ENCODE measurements around the gene ITGA2. TPM values are rescaled to one million over a fixed set of nuclear protein-coding genes. Genes with fewer than 3 reads are reported as not detected.

The ITGA2 gene
- total and polyA plus RNA-seq, 2 of the 8 experiments (the other 6 are each of a cell fraction or from before 2014, with no cell fraction given) = 1.4 to 7.7 TPM

- H3K4me3 ChIP-seq (ENCODE audit: extremely low read depth in 1 of 4, insufficient read depth in 2 of 4, low read depth in 3 of 4, low read length in 4 of 4) = no peak overlapping the region
- ChIA-PET CTCF (ENCODE audit: partially characterized antibody) (interaction anchor here (1.2 to 2.5 kb wide), 2 partner anchors 27 to 92 kb away, joined by 3 to 17 read pairs; no protein-coding TSS in a partner anchor), POLR2A (ENCODE audit: partially characterized antibody) (no interaction called here)
- H2BK20ac ChIP-seq (ENCODE audit: low read length) = no peak overlapping the region
- H3K79me1 ChIP-seq (ENCODE audit: low read depth, low read length) = no peaks in the 10 kb centered on the region
- H3K27ac ChIP-seq (ENCODE audit: low read depth, low read length) = no peak overlapping the region
- no peak overlapping the region for H2BK12ac ChIP-seq (ENCODE audit: low read depth, low read length)
- no peak overlapping the region for H3K4me2 ChIP-seq (ENCODE audit: insufficient read depth in 1 of 2, low read depth in 2 of 2, low read length in 2 of 2)
- H3K9me3 ChIP-seq (ENCODE audit: insufficient read depth in 2 of 2, low read depth in 1 of 2, low read length in 1 of 2) = no peaks in the 10 kb centered on the region
- H3K4me1 ChIP-seq (replicated peaks in 1 of 4; ENCODE audit: control insufficient read depth in 3 of 4, insufficient read depth in 4 of 4, low read length in 3 of 4) = no peaks in the 10 kb centered on the region
- 86% methylated on average over 3 of the region's 3 CpGs; no CpG with 5 or more reads in 1 of the 2 experiments for WGBS, 2 experiments (ENCODE audit: extremely low coverage in 1 of 2, insufficient coverage in 1 of 2, insufficient read length in 1 of 2, insufficient replicate concordance in 2 of 2, low coverage in 1 of 2, low lambda C conversion rate in 2 of 2, missing lambda C conversion rate in 1 of 2)
- H3K27me3 ChIP-seq (replicated peaks in 1 of 4; ENCODE audit: control insufficient read depth in 3 of 4, extremely low read depth in 1 of 4, insufficient read depth in 3 of 4, low read length in 3 of 4) = no peaks in the 10 kb centered on the region
- H3K36me3 ChIP-seq (ENCODE audit: control insufficient read depth in 2 of 4, insufficient read depth in 4 of 4, low read length in 3 of 4) = no peaks in the 10 kb centered on the region
- no peak overlapping the region for H4K91ac ChIP-seq (replicated peaks; ENCODE audit: insufficient read length, low read length)
- no peak overlapping the region for H2AFZ ChIP-seq (ENCODE audit: low read length)
- no peak overlapping the region for H3K23ac ChIP-seq (ENCODE audit: insufficient read length)
- H3K79me2 ChIP-seq (ENCODE audit: control insufficient read depth in 1 of 2, insufficient read depth in 2 of 2, low read length in 2 of 2) = no peaks in the 10 kb centered on the region
- H3K14ac ChIP-seq (ENCODE audit: insufficient read length) = no peak overlapping the region
- no peak overlapping the region for H3K9ac ChIP-seq (replicated peaks in 1 of 4; ENCODE audit: extremely low read depth in 1 of 4, low read depth in 3 of 4, low read length in 3 of 4)
- H4K5ac ChIP-seq (ENCODE audit: insufficient read length, low read depth, low read length) = no peak overlapping the region
- no peak for FAIRE-seq
- H3K56ac ChIP-seq (replicated peaks; ENCODE audit: insufficient read length, low read depth, low read length) = no peak overlapping the region
- H4K20me1 ChIP-seq (replicated peaks in 1 of 2; ENCODE audit: control insufficient read depth in 1 of 2, insufficient read depth in 2 of 2, low read length in 2 of 2) = no peaks in the 10 kb centered on the region
- no peak overlapping the region for H2AK5ac ChIP-seq (ENCODE audit: low read depth, low read length)
- H2BK120ac ChIP-seq (replicated peaks; ENCODE audit: low read depth, low read length) = no peak overlapping the region
- no peak overlapping the region for H2BK5ac ChIP-seq (ENCODE audit: low read depth, low read length)
- DNase-seq (ENCODE audit: low read depth in 1 of 2, low spot score in 2 of 2) = no peak
- no peak overlapping the region for H2BK15ac ChIP-seq (ENCODE audit: low read length)
- no peaks in the 10 kb centered on the region for H3K23me2 ChIP-seq (ENCODE audit: low read depth, low read length)
- no peak overlapping the region for H3K4ac ChIP-seq (replicated peaks; ENCODE audit: insufficient read length, low read depth, low read length)
- no peak overlapping the region for H4K8ac ChIP-seq (ENCODE audit: extremely low read depth, insufficient read depth, low read length)
- H3K18ac ChIP-seq (ENCODE audit: extremely low read depth, low read length) = no peak overlapping the region
- TF ChIP-seq E2F6 (IDR thresholded peaks at IDR 0.05) (no peak), SIN3A (conservative IDR thresholded peaks at IDR 0.05 in 1 of 2, IDR thresholded peaks at IDR 0.05 in 1 of 2; ENCODE audit: low read depth in 1 of 2, low read length in 2 of 2) (no peak), CBX5 (IDR thresholded peaks at IDR 0.05; ENCODE audit: low read depth, low read length) (no peak), SAP30 (IDR thresholded peaks at IDR 0.05; ENCODE audit: insufficient read depth, insufficient replicate concordance, low read length) (no peak), TBP (IDR thresholded peaks at IDR 0.05; ENCODE audit: low read depth, low read length) (no peak), BRCA1 (IDR thresholded peaks at IDR 0.05; ENCODE audit: low read depth, low read length) (no peak), ATF2 (IDR thresholded peaks at IDR 0.05; ENCODE audit: low read length) (no peak), HDAC2 (IDR thresholded peaks at IDR 0.05; ENCODE audit: borderline replicate concordance in 1 of 2, low read depth in 2 of 2, low read length in 2 of 2) (no peak), CHD1 (IDR thresholded peaks at IDR 0.05; ENCODE audit: low read depth, low read length) (no peak), ASH2L (IDR thresholded peaks at IDR 0.05; ENCODE audit: low read length) (no peak)
These were observed 48.1 kb downstream of the ITGA2 start for GRCh38 chr5:53037141-53037859.

Data from H1 (cell line).